Karpas-422 (cell line): ENCODE results near the gene KCNK1. TPM values are rescaled to one million over a fixed set of nuclear protein-coding genes. Genes with fewer than 3 reads are reported as not detected.
A peak's percentile ranks its signal among the peaks of the same experiment; 100 is the strongest.
"Not testable (repeated sequence)": the region's sequence is repeated elsewhere in the genome, so short reads cannot be mapped to it uniquely, and the experiment has no call there.

Experiments used
- DNase-seq: peaks from one replicate; pipeline ENCODE4 v3.0.0-alpha.2; 2015
- H2AFZ ChIP-seq: fragments of 200-600 bp; sonication (generic); 2 replicates; pipeline ENCODE4 v1.6.1; 2014; ENCODE audit warnings: antibody characterized with exemption, low read length, mixed read lengths
- H3K27ac ChIP-seq: fragments of 200-600 bp; sonication (generic); 2 replicates; pipeline ENCODE4 v1.5.1; 2014; ENCODE audit warnings: mild to moderate bottlenecking, low read length, moderate library complexity
- H3K27me3 ChIP-seq: fragments of 200-600 bp; sonication (generic); 2 replicates; pipeline ENCODE4 v1.6.1; 2014; ENCODE audit warnings: low read length, mixed read lengths
- H3K36me3 ChIP-seq: fragments of 200-600 bp; sonication (generic); 2 replicates; pipeline ENCODE4 v1.6.1; 2014; ENCODE audit warnings: low read length, mixed read lengths; ENCODE audit not compliant: insufficient read depth
- H3K4me1 ChIP-seq: fragments of 200-600 bp; sonication (generic); 2 replicates; pipeline ENCODE4 v1.6.1; 2014; ENCODE audit warnings: mild to moderate bottlenecking, low read length, mixed read lengths
- H3K4me2 ChIP-seq: fragments of 200-600 bp; sonication (generic); 2 replicates; pipeline ENCODE4 v1.6.1; 2014; ENCODE audit warnings: low read length, low read depth, mild to moderate bottlenecking; ENCODE audit not compliant: poor library complexity, severe bottlenecking
- H3K4me3 ChIP-seq: fragments of 200-600 bp; sonication (generic); 2 replicates; pipeline ENCODE4 v1.5.1; 2014; ENCODE audit warnings: mild to moderate bottlenecking, antibody characterized with exemption, low read length, mixed read lengths
- H3K79me2 ChIP-seq: fragments of 200-600 bp; sonication (generic); 2 replicates; pipeline ENCODE4 v1.6.1; 2014; ENCODE audit warnings: mild to moderate bottlenecking, low read length, mixed read lengths
- H3K9ac ChIP-seq: fragments of 200-600 bp; sonication (generic); 2 replicates; pipeline ENCODE4 v1.6.0; 2014; ENCODE audit warnings: low read length
- H3K9me2 ChIP-seq: fragments of 200-600 bp; sonication (generic), shearing (Covaris generic); replicated peaks from 2 replicates; pipeline ENCODE4 v1.6.0; 2014; ENCODE audit warnings: mild to moderate bottlenecking, low read length, moderate library complexity; ENCODE audit not compliant: insufficient read depth
- H3K9me3 ChIP-seq: fragments of 300-700, 200-600 bp; sonication (generic); 2 replicates; pipeline ENCODE4 v1.6.1; 2014; ENCODE audit warnings: low read length, mixed read lengths
- H4K20me1 ChIP-seq: fragments of 200-600 bp; sonication (generic); 2 replicates; pipeline ENCODE4 v1.6.1; 2014; ENCODE audit warnings: mild to moderate bottlenecking, antibody characterized with exemption, low read length, low read depth; ENCODE audit not compliant: insufficient read depth
- total RNA-seq: library from RNA; depleted of rRNA; stranded (reverse); fragments of >200 nt; shearing (Covaris generic); gene quantifications from 2 replicates; pipeline ENCODE4 v1.2.3, GENCODE V29; 2014; ENCODE audit warnings: low replicate concordance

Gene KCNK1
- total RNA-seq, 1 experiment from 2014 or later: not detected

GRCh38 chr1:233667741-233668140, 53.8 kb downstream of the KCNK1 start:
- Histone ChIP-seq H3K9me2 (no peaks in the 10 kb centered on the region), H4K20me1 (no peaks in the 10 kb centered on the region), H2AFZ (no peak overlapping the region), H3K4me1 (no peaks in the 10 kb centered on the region), H3K79me2 (no peaks in the 10 kb centered on the region), H3K27ac (no peak overlapping the region), H3K36me3 (no peaks in the 10 kb centered on the region), H3K9ac (no peak overlapping the region), H3K4me2 (no peak overlapping the region), H3K27me3 (no peaks in the 10 kb centered on the region), H3K4me3 (no peak overlapping the region), H3K9me3 (no peaks in the 10 kb centered on the region)
- no peak for DNase-seq

GRCh38 chr1:233668146-233668724, 54.3 kb downstream of the KCNK1 start:
- no peaks in the 10 kb centered on the region for H4K20me1 ChIP-seq
- no peak overlapping the region for H3K27ac ChIP-seq
- no peak overlapping the region for H2AFZ ChIP-seq
- no peaks in the 10 kb centered on the region for H3K36me3 ChIP-seq
- H3K9me3 ChIP-seq: no peaks in the 10 kb centered on the region
- no peak overlapping the region for H3K4me3 ChIP-seq
- no peak overlapping the region for H3K9ac ChIP-seq
- no peaks in the 10 kb centered on the region for H3K9me2 ChIP-seq
- no peaks in the 10 kb centered on the region for H3K27me3 ChIP-seq
- no peak for DNase-seq
- no peak overlapping the region for H3K4me2 ChIP-seq
- H3K79me2 ChIP-seq: no peaks in the 10 kb centered on the region
- H3K4me1 ChIP-seq: peaks cover 1% of the 10 kb centered on the region; the same call in 1 of the 2 replicates

GRCh38 chr1:233668725-233669294, 54.9 kb downstream of the KCNK1 start:
- DNase-seq: no peak
- Histone ChIP-seq H3K27ac (no peak overlapping the region), H3K4me1 (peaks cover 7% of the 10 kb centered on the region; the same call in 1 of the 2 replicates), H3K9me2 (no peaks in the 10 kb centered on the region), H2AFZ (no peak overlapping the region), H3K79me2 (no peaks in the 10 kb centered on the region), H3K9me3 (no peaks in the 10 kb centered on the region), H3K27me3 (no peaks in the 10 kb centered on the region), H4K20me1 (no peaks in the 10 kb centered on the region), H3K4me2 (no peak overlapping the region), H3K4me3 (no peak overlapping the region), H3K9ac (no peak overlapping the region), H3K36me3 (no peaks in the 10 kb centered on the region)

GRCh38 chr1:233670363-233670762, 56.5 kb downstream of the KCNK1 start:
- not testable (repeated sequence) for H3K9me2 ChIP-seq, H3K4me3 ChIP-seq, H3K4me2 ChIP-seq, H3K9ac ChIP-seq, DNase-seq, H4K20me1 ChIP-seq, H3K9me3 ChIP-seq, H3K27ac ChIP-seq, H3K27me3 ChIP-seq, H2AFZ ChIP-seq, H3K36me3 ChIP-seq, H3K4me1 ChIP-seq, H3K79me2 ChIP-seq

- Histone ChIP-seq H3K4me1 (peaks cover 8% of the 10 kb centered on the region; the same call in 1 of the 2 replicates), H3K9ac (no peak overlapping the region), H3K9me2 (no peaks in the 10 kb centered on the region), H3K4me3 (no peak overlapping the region), H3K9me3 (no peaks in the 10 kb centered on the region), H3K36me3 (no peaks in the 10 kb centered on the region), H4K20me1 (no peaks in the 10 kb centered on the region), H3K4me2 (no peak overlapping the region), H3K79me2 (no peaks in the 10 kb centered on the region), H2AFZ (no peak overlapping the region), H3K27me3 (no peaks in the 10 kb centered on the region), H3K27ac (no peak overlapping the region)
- DNase-seq: no peak
Observed at GRCh38 chr1:233671286-233671685, 57.4 kb downstream of the KCNK1 start.

GRCh38 chr1:233672732-233673131, 58.8 kb downstream of the KCNK1 start:
- Histone ChIP-seq H3K27ac (no peak overlapping the region), H3K4me2 (no peak overlapping the region), H3K4me3 (no peak overlapping the region), H3K9me2 (no peaks in the 10 kb centered on the region), H3K36me3 (no peaks in the 10 kb centered on the region), H3K79me2 (no peaks in the 10 kb centered on the region), H3K9me3 (no peaks in the 10 kb centered on the region), H4K20me1 (no peaks in the 10 kb centered on the region), H3K27me3 (no peaks in the 10 kb centered on the region), H2AFZ (no peak overlapping the region), H3K9ac (no peak overlapping the region), H3K4me1 (peaks cover 8% of the 10 kb centered on the region; the same call in 1 of the 2 replicates)
- no peak for DNase-seq

GRCh38 chr1:233673261-233673946, 59.5 kb downstream of the KCNK1 start:
- peak; percentile 42 for DNase-seq
- Histone ChIP-seq H3K4me2 (peak overlapping the region; percentile 39), H3K27me3 (no peaks in the 10 kb centered on the region), H2AFZ (no peak overlapping the region), H3K36me3 (no peaks in the 10 kb centered on the region), H4K20me1 (no peaks in the 10 kb centered on the region), H3K9ac (no peak overlapping the region), H3K4me1 (peaks cover 8% of the 10 kb centered on the region; the same call in 1 of the 2 replicates), H3K9me3 (no peaks in the 10 kb centered on the region), H3K9me2 (no peaks in the 10 kb centered on the region), H3K27ac (no peak overlapping the region), H3K4me3 (no peak overlapping the region), H3K79me2 (no peaks in the 10 kb centered on the region)

GRCh38 chr1:233673947-233674431, 60.1 kb downstream of the KCNK1 start:
- Histone ChIP-seq H3K36me3 (no peaks in the 10 kb centered on the region), H3K4me2 (peak overlapping the region; percentile 39), H3K4me1 (peaks cover 8% of the 10 kb centered on the region; the same call in 1 of the 2 replicates), H3K27me3 (no peaks in the 10 kb centered on the region), H3K27ac (no peak overlapping the region), H2AFZ (no peak overlapping the region), H3K9ac (no peak overlapping the region), H3K9me3 (no peaks in the 10 kb centered on the region), H3K4me3 (no peak overlapping the region), H3K79me2 (no peaks in the 10 kb centered on the region), H3K9me2 (no peaks in the 10 kb centered on the region), H4K20me1 (no peaks in the 10 kb centered on the region)
- no peak for DNase-seq
